ENCODE results near the gene PAX4. TPM values are rescaled to one million over a fixed set of nuclear protein-coding genes. Genes with fewer than 3 reads are reported as not detected.

PAX4 gene
- total and polyA plus RNA-seq, 9 of the 15 experiments (the other 6 are each of a cell fraction or from before 2014, with no cell fraction given) = not detected

DNA sequence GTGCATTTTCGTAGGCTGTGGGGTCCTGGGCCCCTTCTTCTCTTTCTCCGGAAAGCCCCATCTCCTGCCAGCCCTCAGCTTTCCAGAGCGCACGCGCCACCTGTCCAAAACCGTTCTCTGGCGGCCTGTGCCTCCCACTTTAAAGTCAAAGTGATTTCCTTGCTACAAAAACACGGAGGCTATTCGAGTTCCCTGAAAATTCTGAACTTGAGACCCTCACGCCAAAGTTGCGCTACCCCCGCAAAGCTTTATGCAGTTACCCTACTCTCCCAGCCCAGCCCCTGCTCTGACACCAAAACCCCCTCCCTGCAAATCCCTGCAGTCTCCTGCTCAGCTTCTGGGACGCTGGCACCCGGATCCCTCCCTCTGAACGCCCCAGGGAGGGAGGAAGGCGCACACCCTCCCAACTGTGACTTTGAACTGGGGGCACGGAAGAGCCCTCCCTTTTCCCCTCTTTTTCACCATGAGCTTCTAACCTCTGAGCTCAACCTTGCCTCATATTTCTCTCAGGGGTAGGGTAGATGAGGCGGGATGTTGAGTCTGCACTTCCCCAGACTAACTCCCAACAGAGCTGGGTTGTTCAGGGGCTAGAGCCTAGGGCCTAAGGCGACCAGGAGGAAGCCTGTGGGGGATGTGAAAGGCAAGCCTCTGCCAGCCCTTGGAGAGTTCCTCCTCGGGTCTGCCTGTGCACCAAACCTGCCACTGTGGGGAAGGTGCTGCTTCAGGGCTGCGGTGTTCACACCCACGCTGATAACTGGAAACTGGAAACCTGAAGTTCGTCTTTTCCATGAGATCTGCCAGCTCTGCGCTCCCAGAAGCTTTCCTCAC lies 2.7 kb upstream of the PAX4 start:
- intact Hi-C loops (cut with micrococcal nuclease) = no loop called here
- WGBS (ENCODE audit: insufficient coverage, low coverage, missing lambda C conversion rate) = 4% methylated on average over 24 of the region's 24 CpGs
- Histone ChIP-seq H3K4me3 (no peak overlapping the region), H3K27me3 (ENCODE audit: control insufficient read depth in 2 of 2, insufficient read depth in 2 of 2, low read length in 2 of 2) (peaks cover 30 to 45% of the 10 kb centered on the region in 2 experiments; a peak in 4 of 5 replicates), H3K79me2 (ENCODE audit: control insufficient read depth, insufficient read depth, low read length) (no peaks in the 10 kb centered on the region), H3K9me3 (replicated peaks; ENCODE audit: control insufficient read depth, insufficient read depth, low read depth, low read length) (no peaks in the 10 kb centered on the region), H4K20me1 (replicated peaks; ENCODE audit: control insufficient read depth, insufficient read depth, low read length) (no peaks in the 10 kb centered on the region), H3K9me1 (ENCODE audit: control insufficient read depth, insufficient read depth, low read length) (no peaks in the 10 kb centered on the region), H3K9ac (ENCODE audit: insufficient read depth in 1 of 2, low read depth in 2 of 2, low read length in 2 of 2) (no peak overlapping the region; a peak in 1 of 4 replicates), H3K27ac (ENCODE audit: extremely low read depth, low read depth, low read length) (no peak overlapping the region), H2AFZ (ENCODE audit: low read depth, low read length) (no peak overlapping the region), H3K4me1 (replicated peaks in 1 of 2; ENCODE audit: control insufficient read depth in 2 of 2, insufficient read depth in 2 of 2, low read length in 2 of 2) (no peaks in the 10 kb centered on the region), H3K4me2 (ENCODE audit: insufficient read depth, low read length) (no peak overlapping the region), H3K36me3 (ENCODE audit: control insufficient read depth, insufficient read depth, low read length) (no peaks in the 10 kb centered on the region)
- CTCF ChIA-PET (ENCODE audit: low intra/inter-chr PET ratio) = no interaction called here
- peak; percentile 36 for ATAC-seq
- no peak for FAIRE-seq
- peak in 1 of 4 experiments; percentile 13 for DNase-seq (ENCODE audit: extremely low read depth in 1 of 4, low spot score in 3 of 4)
- POLR2A ChIA-PET = interaction anchor here (0.6 to 1.1 kb wide), 4 partner anchors 32 to 391 kb away, joined by 3 to 4 read pairs (median 3); partner anchors contain the start of gene ARF5
- TF ChIP-seq ZNF551 (CRISPR knock-in tag; IDR thresholded peaks at IDR 0.05) (no peak), NRF1 (conservative IDR thresholded peaks at IDR 0.05 in 1 of 2, IDR thresholded peaks at IDR 0.05 in 1 of 2) (0 out of 4 replicates have a peak, but pooled peaks of 1 of the 2 experiments have one; percentile 22)
- in situ Hi-C loops (cut with MboI) = no loop called here
- BruUV-seq (replicated peaks) = no TSS peak

DNA sequence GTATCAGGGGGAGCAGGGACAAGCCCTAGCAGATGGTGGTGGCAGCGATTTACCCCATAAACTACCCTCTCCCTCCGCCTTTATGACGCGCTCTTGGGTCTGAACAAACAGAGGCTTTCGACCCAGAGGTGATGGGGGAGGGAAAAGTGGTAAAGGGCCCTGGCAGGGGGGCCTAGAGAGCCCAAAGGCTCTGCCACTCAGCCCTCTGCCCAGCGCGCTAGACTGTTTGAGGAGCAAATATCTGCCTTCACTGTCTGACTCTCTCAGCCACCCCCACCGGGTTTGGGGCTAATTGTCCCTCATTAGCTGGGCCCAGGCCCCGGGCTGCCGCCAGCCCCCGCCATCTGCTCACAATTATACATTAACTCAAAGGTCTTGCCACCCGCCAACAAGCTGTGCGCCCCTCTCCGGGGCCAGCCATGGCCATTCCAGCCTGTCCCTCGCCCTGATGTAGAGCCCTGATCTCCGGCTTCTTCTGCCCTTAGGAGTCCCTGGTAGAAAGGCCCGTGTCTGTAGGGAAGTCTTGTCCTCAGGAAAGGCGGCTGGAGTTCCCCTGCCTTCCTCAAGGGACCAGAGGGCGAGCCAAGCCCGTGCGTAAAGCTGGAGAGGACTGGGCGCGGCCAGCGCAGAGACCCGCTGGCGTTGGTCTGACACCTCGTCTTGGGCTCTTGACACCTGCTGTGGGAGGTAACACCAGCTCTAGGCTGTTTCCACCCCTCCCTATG lies 1.9 kb upstream of the PAX4 start:
- no peaks in the 10 kb centered on the region for H3K9me1 ChIP-seq (ENCODE audit: control insufficient read depth, insufficient read depth, low read length)
- no peaks in the 10 kb centered on the region for H3K79me2 ChIP-seq (ENCODE audit: control insufficient read depth, insufficient read depth, low read length)
- TF ChIP-seq MTA1 (IDR thresholded peaks at IDR 0.05; ENCODE audit: borderline replicate concordance) = 0 out of 2 replicates have a peak, but pooled peaks have one; percentile 24
- peak; percentile 99 for TF ChIP-seq HDAC6 (IDR thresholded peaks at IDR 0.05; ENCODE audit: low read depth, low read length)
- no peak for TF ChIP-seq NFIC (IDR thresholded peaks at IDR 0.05)
- no peak for TF ChIP-seq SP1 (CRISPR knock-in tag; IDR thresholded peaks at IDR 0.05)
- TF ChIP-seq POLR2H (tag; IDR thresholded peaks at IDR 0.05; ENCODE audit: low read depth) = no peak
- in situ Hi-C loops (cut with MboI) = no loop called here
- no peak overlapping the region for H3K9ac ChIP-seq (ENCODE audit: insufficient read depth in 1 of 2, low read depth in 2 of 2, low read length in 2 of 2)
- BruUV-seq (replicated peaks) = no TSS peak
- no peaks in the 10 kb centered on the region for H4K20me1 ChIP-seq (replicated peaks; ENCODE audit: control insufficient read depth, insufficient read depth, low read length)
- FAIRE-seq (no peak), DNase-seq (ENCODE audit: extremely low read depth in 1 of 4, low spot score in 3 of 4) (peak in 1 of 4 experiments; percentile 11), ATAC-seq (no peak; the same call in 2 of the 3 replicates)
- no peaks in the 10 kb centered on the region for H3K4me1 ChIP-seq (replicated peaks in 1 of 2; ENCODE audit: control insufficient read depth in 2 of 2, insufficient read depth in 2 of 2, low read length in 2 of 2)
- H3K27me3 ChIP-seq (ENCODE audit: control insufficient read depth in 2 of 2, insufficient read depth in 2 of 2, low read length in 2 of 2) = peaks cover 37 to 53% of the 10 kb centered on the region in 2 experiments
- POLR2A ChIA-PET = interaction anchor here (0.7 to 1.1 kb wide), 3 partner anchors 32 to 392 kb away, joined by 3 read pairs; partner anchors contain the start of gene ARF5
- no peaks in the 10 kb centered on the region for H3K9me3 ChIP-seq (replicated peaks; ENCODE audit: control insufficient read depth, insufficient read depth, low read depth, low read length)
- H3K4me3 ChIP-seq = no peak overlapping the region
- H3K27ac ChIP-seq (ENCODE audit: extremely low read depth, low read depth, low read length) = no peak overlapping the region
- WGBS (ENCODE audit: insufficient coverage, low coverage, missing lambda C conversion rate) = 2% methylated on average over 27 of the region's 27 CpGs
- H2AFZ ChIP-seq (ENCODE audit: low read depth, low read length) = no peak overlapping the region
- CTCF ChIA-PET (ENCODE audit: low intra/inter-chr PET ratio) = no interaction called here
- intact Hi-C loops (cut with micrococcal nuclease) = no loop called here
- H3K36me3 ChIP-seq (ENCODE audit: control insufficient read depth, insufficient read depth, low read length) = no peaks in the 10 kb centered on the region
- H3K4me2 ChIP-seq (ENCODE audit: insufficient read depth, low read length) = no peak overlapping the region

Data from K562 (cell line).